Cardiac fibroblast (primary cell): ENCODE measurements around the gene MYO7B.
A peak's percentile ranks its signal among the peaks of the same experiment; 100 is the strongest.

Experiments
- DNase-seq, 2 donors: peaks; one replicate each; pipeline versions ENCODE4 v3.0.0 to v3.0.0-alpha.2; 2010; ENCODE audit warnings: low read depth in 2 of 2
- H3K4me3 ChIP-seq, 2 donors: replicated peaks in 1 of 2; 1 replicate in 1 of 2; 2 replicates in 1 of 2; pipeline ENCODE4 v1.5.1; 2011; ENCODE audit warnings: low read depth in 2 of 2, low read length in 2 of 2, mild to moderate bottlenecking in 2 of 2, moderate library complexity in 1 of 2
- TF ChIP-seq, protein P1 (sequence below): IDR thresholded peaks from one replicate; pipeline ENCODE4 v1.5.1; 2011; ENCODE audit warnings: low read depth, mild to moderate bottlenecking, low read length, inconsistent platforms

MYO7B gene

GRCh38 chr2:127651971-127652550 is 116.6 kb downstream of the MYO7B start:
- H3K4me3 ChIP-seq, result no peak overlapping the region
- DNase-seq, result peak in 1 of 2 donors; percentile 75
- TF ChIP-seq, protein P1, sequence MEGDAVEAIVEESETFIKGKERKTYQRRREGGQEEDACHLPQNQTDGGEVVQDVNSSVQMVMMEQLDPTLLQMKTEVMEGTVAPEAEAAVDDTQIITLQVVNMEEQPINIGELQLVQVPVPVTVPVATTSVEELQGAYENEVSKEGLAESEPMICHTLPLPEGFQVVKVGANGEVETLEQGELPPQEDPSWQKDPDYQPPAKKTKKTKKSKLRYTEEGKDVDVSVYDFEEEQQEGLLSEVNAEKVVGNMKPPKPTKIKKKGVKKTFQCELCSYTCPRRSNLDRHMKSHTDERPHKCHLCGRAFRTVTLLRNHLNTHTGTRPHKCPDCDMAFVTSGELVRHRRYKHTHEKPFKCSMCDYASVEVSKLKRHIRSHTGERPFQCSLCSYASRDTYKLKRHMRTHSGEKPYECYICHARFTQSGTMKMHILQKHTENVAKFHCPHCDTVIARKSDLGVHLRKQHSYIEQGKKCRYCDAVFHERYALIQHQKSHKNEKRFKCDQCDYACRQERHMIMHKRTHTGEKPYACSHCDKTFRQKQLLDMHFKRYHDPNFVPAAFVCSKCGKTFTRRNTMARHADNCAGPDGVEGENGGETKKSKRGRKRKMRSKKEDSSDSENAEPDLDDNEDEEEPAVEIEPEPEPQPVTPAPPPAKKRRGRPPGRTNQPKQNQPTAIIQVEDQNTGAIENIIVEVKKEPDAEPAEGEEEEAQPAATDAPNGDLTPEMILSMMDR, result no peak

DNA sequence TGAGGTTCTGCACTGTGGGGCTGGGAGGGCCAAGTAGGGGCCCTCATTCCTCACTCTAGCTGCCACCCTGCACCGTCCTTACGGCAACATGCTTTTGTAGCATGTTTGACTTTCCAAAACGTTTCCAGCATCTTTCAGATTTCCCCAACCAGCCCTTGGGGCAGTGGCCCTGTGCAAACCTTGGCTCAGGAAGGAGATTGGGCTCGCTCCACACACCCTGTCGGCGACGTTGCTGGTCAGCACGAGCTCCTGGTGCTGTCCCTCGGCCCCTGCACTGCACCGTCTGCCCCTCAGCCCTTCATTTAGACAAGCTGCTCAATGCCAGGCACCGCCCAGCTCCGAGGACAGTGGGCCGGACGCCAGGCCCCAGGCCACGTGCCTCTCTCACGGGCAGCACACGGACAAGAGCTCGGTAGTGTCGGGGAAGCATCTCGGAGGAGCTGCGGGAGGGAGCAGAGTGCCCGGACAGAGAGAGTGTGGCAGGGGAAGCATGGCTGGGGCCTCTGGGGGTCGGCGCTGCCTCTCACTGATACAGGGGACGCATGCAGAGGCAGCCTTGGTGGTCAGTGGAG is 117.4 kb downstream of the MYO7B start:
- TF ChIP-seq, protein P1, result no peak
- no peak for DNase-seq
- H3K4me3 ChIP-seq, result no peak overlapping the region

DNA sequence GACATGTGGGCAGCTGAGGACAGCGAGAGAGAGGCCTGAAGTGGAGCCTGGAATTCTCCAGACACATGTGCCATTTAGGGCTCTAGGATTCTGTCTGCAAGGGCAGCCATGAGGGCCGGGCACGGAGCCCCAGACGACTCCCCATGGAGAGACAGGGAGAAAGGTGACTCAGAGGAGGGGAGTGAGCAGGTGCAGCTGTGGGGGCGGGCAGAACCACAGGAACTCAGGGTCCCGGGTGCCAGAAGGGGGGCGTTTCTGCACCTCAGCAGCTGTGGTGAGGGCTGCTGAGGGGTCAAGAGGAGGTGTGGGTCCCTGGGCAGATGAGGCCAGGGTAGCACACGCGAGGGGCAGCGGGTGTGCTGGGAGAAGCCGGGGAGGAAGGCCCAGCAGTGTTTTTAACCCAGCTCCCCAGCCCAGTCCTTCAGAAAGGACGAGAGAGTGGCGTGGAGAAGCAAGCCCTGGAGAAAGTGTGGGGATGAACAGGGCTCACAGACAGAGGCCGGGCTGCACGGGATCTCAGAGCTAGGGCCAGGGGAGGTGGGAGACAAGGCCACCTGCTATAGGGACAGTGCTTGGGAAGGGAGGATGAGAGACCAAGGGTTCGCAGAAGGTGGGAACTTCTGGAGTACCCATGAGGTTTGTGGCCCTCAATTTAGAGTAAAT is 118.1 kb downstream of the MYO7B start:
- no peak overlapping the region for H3K4me3 ChIP-seq
- DNase-seq, result no peak
- TF ChIP-seq, protein P1, result no peak

DNA sequence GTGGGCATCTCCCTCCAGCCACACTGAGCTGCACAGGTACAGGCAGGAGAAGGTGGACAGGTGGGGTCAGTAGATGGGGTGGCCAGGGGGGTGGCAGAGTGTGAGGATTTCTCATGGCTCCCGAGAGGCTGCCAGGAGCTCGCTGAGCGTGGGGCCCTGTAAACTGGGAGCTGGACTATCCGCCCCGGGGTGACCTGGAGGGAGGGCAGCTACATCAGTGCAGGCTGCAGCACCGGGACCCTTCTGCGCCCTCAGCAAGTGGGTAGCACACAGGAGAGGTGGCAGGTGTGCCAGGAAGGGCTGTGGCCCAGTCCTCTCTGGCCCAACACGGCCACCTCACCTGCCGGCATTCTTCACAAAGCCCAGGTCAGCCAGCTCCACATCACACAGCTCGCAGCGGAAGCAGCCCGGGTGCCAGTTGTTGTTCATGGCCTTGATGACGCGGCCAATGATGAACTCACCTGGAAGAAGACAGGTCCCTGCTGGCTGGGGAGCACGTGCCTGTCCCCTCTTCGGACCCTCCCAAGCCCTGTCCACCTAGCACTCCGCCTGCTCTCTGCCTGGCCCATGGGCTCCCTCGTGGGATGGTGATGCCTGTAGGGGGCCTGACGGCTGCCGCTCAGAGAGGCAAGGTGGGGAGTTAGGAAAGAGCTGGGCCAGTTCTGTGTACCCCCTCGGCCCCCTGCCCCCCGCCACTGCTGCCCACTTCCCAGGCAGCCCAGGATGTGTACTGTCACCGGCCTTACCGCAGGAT is 118.8 kb downstream of the MYO7B start:
- H3K4me3 ChIP-seq, result no peak overlapping the region
- TF ChIP-seq, protein P1, result no peak
- no peak for DNase-seq

GRCh38 chr2:127654838-127655175 is 119.3 kb downstream of the MYO7B start:
- no peak for DNase-seq
- no peak overlapping the region for H3K4me3 ChIP-seq
- TF ChIP-seq, protein P1, result no peak

- no peak overlapping the region for H3K4me3 ChIP-seq
- no peak for DNase-seq
- TF ChIP-seq, protein P1, result no peak
Measured at GRCh38 chr2:127655209-127656073, 120.0 kb downstream of the MYO7B start.
